Activated T-helper 1 cell treated with anti-CD3 and anti-CD28 coated beads, Interleukin-12 subunit alpha, Interleukin-12 subunit beta, Interleukin-2, Interleukin-4 antibody, amounts not matched to agents 30 ng/mL and 10 ng/mL and 1 ng/mL, durations not matched to agents 14 hours and 24 hours and 36 hours (primary cell): ENCODE data around the gene CFAP206. TPM values are rescaled to one million over a fixed set of nuclear protein-coding genes. Genes with fewer than 3 reads are reported as not detected.
A peak's percentile ranks its signal among the peaks of the same experiment; 100 is the strongest.

Source experiments
- DNase-seq: peaks from one replicate; pipeline ENCODE4 v3.0.0; 2021; ENCODE audit warnings: low spot score
- H3K27ac Mint-ChIP-seq: one replicate; pipeline ENCODE4 v1.8.0; 2021; ENCODE audit warnings: mild to moderate bottlenecking, mixed read lengths
- H3K27me3 Mint-ChIP-seq: one replicate; pipeline ENCODE4 v1.8.0; 2022; ENCODE audit warnings: mild to moderate bottlenecking, moderate library complexity, mixed read lengths; ENCODE audit not compliant: insufficient read depth
- H3K36me3 Mint-ChIP-seq: one replicate; pipeline ENCODE4 v1.8.0; 2021; ENCODE audit warnings: low read depth, mixed read lengths
- H3K4me1 Mint-ChIP-seq: one replicate; pipeline ENCODE4 v1.8.0; 2021; ENCODE audit warnings: low read depth, mixed read lengths
- H3K4me3 Mint-ChIP-seq: one replicate; pipeline ENCODE4 v1.8.0; 2021; ENCODE audit warnings: mild to moderate bottlenecking, moderate library complexity, mixed read lengths
- H3K9me3 Mint-ChIP-seq: one replicate; pipeline ENCODE4 v1.8.0; 2021; ENCODE audit warnings: mixed read lengths
- intact Hi-C: fragments of 100-400 bp; cut with micrococcal nuclease; formaldehyde crosslinking; loops from one replicate; pipeline ENCODE4 v1.15.1; 2024
- total RNA-seq: library from RNA; stranded (reverse); gene quantifications from 2 replicates; pipeline ENCODE4 v1.2.3, GENCODE V29; 2022

The CFAP206 gene
- total RNA-seq, 1 donor from 2014 or later, result not detected

DNA sequence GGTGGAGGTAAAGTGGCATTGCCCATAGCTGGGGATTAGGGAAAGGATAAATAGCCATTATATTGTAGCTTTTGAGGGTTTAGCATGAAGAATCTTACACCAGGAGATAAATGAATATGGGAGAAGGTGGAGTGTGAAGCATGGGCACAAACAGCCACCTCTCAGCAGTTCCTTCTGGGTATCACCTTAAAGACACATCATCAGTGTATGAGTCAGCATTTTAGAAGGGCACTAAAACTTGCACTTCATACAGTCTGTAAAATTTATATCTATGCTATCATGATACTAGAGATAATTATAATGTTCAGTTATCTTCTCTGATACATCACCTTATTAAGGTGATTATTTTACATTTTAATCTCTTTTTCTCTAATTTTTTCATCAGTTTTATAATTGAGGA lies 90.3 kb downstream of the CFAP206 start:
- H3K27ac Mint-ChIP-seq, result no peak overlapping the region
- intact Hi-C loops, result no loop called here

DNA sequence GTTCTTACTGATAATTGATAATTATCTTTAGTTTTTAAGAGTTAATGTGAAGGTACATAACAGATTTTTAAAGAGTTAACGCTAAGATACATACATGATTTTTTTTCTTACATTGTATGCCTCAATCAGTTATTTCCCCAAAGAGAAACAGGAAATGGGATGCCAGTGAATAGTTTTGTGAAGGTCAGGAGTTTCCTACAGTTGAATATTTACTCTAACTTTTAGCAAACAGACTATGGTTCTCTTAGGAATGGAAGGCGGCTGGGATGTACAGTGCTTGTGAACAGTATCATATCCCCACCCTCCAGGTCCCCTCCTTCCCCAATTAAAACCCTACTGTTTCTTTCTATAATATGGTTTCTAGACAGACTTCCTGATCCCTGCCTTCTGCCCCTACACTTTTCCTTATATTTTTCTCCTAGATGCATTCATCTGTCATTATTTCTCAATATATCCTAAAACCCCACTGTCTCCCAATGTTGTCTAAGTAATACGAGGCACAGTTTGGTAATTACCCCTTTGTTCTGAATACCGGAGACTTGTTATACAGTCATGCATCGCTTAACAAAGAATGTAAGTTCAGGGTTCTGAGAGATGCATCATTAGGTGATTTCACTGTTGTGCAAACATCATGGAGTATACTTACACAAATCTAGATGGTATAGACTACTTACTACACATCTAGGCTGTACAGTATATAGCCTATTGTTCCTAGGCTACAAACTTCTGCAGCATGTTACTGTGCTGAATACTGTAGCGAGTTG lies 94.2 kb downstream of the CFAP206 start:
- H3K4me3 Mint-ChIP-seq, result no peak overlapping the region
- peaks cover 17% of the 10 kb centered on the region for H3K36me3 Mint-ChIP-seq
- H3K27ac Mint-ChIP-seq, result peak overlapping the region; percentile 33
- intact Hi-C loops, result no loop called here
- no peaks in the 10 kb centered on the region for H3K4me1 Mint-ChIP-seq
- DNase-seq, result no peak
- H3K9me3 Mint-ChIP-seq, result no peaks in the 10 kb centered on the region
- H3K27me3 Mint-ChIP-seq, result no peaks in the 10 kb centered on the region

More for the DNA sequence above, 90.3 kb downstream of the CFAP206 start:
- no peak overlapping the region for H3K4me3 Mint-ChIP-seq
- no peaks in the 10 kb centered on the region for H3K27me3 Mint-ChIP-seq
- H3K9me3 Mint-ChIP-seq, result no peaks in the 10 kb centered on the region
- H3K36me3 Mint-ChIP-seq, result peaks cover 13% of the 10 kb centered on the region
- DNase-seq, result no peak
- peaks cover 2% of the 10 kb centered on the region for H3K4me1 Mint-ChIP-seq

DNA sequence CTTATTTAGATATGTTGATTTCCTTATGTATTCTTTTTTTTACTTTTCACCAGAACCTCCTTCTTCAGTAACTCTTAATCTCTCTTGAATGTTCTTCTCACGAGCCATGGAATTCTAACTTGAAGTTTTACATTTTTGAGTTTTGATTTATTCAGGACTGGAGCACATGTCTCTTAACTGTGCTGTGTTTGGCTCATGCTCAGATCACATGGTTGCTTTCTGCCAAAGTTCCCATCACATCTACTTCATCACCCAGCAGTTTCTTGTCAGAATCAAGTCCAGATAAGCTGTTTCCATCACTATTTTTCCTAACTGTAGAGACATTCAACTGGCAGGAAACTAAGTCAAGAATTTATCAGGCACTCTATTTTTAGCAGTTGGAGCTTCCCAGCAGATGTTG lies 96.7 kb downstream of the CFAP206 start:
- H3K36me3 Mint-ChIP-seq, result peaks cover 16% of the 10 kb centered on the region
- intact Hi-C loops, result no loop called here
- DNase-seq, result no peak
- H3K9me3 Mint-ChIP-seq, result no peaks in the 10 kb centered on the region
- H3K4me1 Mint-ChIP-seq, result no peaks in the 10 kb centered on the region
- H3K27me3 Mint-ChIP-seq, result no peaks in the 10 kb centered on the region
- no peak overlapping the region for H3K27ac Mint-ChIP-seq
- no peak overlapping the region for H3K4me3 Mint-ChIP-seq

Other genes starting within 250 kb of the CFAP206 start
- 7.3 and 9.2 TPM in 2 replicates for gene SMIM8, start 85.4 kb upstream of the CFAP206 start, total RNA-seq
- gene GJB7, start 78.7 kb upstream of the CFAP206 start, total RNA-seq, result not detected in 2 replicates
- 1.2 and 1.6 TPM in 2 replicates for gene C6orf163, start 63.2 kb upstream of the CFAP206 start, total RNA-seq
- 9.7 and 10.2 TPM in 2 replicates for gene SLC35A1, start 65.0 kb downstream of the CFAP206 start, total RNA-seq
- 24.6 and 24.7 TPM in 2 replicates for gene RARS2, start 182.0 kb downstream of the CFAP206 start, total RNA-seq
- gene ORC3, start 182.2 kb downstream of the CFAP206 start, total RNA-seq, result 34.7 and 38.6 TPM in 2 replicates